DMS114 treated with DMSO at 0.1 percent for 48 hours (cell line): Measurements from ENCODE around the gene AGBL3.

Source experiments
- DNase-seq: peaks from one replicate; lab custom pipeline; 2025; ENCODE audit not compliant: unreplicated experiment; lab: John Stamatoyannopoulos, UW

The AGBL3 gene

GRCh38 chr7:134986363-134987251, at the start of gene AGBL3:
TSS of gene AGBL3 (plus strand) at chr7:134986508. CDS start at chr7:134987934, 1,426 bp downstream.
- peak; percentile 92 for DNase-seq

DNA sequence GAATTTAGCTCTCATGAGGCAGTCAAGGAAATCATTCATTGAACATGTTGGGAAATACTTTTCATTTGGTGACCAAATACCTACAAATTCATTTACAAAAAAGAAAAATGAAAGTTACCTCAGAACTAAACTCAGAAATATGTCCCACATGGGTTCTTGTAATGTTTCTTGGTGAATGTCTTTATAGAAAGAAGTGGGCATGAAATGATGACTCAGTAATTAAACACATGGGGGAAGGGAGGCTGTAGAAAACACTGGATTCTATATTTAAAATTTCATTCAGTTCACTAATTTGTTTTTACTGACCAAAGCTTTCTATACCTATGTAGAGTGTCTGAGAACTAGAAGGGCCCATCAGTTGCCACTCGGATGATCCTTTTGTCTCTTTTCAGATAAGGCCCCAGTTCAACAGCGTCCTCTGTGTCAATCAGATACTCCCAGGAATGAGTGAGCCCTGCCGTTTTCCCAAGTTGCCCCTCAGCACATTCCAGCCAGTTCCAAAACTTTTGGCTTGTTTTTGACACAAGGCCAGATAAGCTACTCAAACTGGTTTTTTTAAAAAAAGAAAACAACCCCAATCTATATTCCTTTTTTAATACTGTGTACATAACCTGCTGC, 49.3 kb upstream of the AGBL3 start:
- no peak for DNase-seq

GRCh38 chr7:134938141-134938540, 48.2 kb upstream of the AGBL3 start:
- no peak for DNase-seq

GRCh38 chr7:134939136-134939535, 47.2 kb upstream of the AGBL3 start:
- no peak for DNase-seq

DNA sequence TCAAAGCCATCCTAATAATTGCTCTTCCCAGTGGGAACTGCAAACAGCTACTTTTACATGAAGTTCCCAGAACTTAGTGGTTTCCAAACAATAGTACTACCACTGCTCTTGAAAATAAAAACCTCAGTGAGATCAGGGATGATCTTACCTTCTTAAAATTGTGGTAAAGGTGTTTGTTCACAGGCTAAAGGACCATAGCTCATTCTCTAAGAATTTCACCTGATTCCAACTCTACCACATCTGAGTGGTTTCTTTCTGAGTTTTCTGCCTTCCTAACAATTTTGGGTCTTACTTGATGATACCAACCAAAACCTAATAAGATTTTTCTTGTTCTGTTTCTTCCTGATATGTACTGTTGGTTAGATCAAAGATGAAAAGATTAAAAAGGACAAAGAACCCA, 45.6 kb upstream of the AGBL3 start:
- DNase-seq = no peak

DNA sequence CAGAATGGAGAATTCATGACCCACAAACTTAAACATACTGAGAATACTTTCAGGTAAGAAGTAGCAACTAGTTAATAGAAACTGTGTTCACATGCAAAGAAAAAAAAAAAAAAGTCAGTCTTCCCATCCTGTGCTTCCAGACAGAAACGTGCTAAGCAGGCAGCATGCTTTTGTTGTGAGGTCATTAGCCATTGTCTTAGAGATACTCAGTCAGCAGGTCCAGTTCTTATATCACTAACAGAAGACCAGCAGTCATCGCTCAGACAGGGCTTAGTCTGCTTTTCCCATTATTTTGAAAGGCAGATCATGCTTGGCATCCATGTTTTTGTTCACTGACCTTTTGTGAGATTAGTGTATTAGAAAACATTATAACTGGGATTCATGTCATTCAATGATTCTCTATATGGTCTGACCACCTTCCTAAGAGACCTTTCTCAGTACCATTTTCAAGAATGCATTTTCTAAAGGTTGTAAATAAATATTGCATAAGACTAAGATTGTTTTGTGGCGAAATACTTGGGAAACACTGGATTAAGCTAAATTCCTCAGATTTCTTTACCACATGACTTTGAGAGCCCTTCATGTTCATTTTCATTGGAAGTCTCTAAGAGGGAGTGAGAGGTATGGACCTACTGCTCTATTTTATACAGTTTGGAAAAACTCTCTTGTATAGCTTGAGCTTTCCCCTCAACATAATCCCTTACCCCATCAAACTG, 45.0 kb upstream of the AGBL3 start:
- no peak for DNase-seq

DNA sequence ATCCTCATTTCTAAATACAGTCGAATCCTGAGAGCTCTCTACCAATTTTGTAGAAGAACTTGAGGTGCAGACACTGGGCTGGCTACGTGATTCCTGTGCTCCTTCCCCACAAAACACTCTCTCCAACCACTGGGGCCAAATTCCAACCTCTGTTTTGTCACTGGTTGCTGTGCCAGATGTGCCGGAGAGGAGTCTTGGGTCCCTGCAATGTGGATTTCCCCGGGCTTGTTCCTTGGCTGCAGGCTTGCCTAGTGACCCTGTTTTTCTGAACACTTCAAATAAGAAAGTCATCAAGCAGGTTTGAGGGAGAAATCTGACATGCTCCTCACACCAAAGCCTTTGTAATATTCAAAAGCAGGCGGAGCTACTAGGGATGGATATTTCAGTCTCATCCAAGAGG, 44.4 kb upstream of the AGBL3 start:
- DNase-seq = no peak

- DNase-seq = no peak
Measured at GRCh38 chr7:134942690-134943466, 43.4 kb upstream of the AGBL3 start.

GRCh38 chr7:134943785-134944400, 42.4 kb upstream of the AGBL3 start:
- peak; percentile 37 for DNase-seq

DNA sequence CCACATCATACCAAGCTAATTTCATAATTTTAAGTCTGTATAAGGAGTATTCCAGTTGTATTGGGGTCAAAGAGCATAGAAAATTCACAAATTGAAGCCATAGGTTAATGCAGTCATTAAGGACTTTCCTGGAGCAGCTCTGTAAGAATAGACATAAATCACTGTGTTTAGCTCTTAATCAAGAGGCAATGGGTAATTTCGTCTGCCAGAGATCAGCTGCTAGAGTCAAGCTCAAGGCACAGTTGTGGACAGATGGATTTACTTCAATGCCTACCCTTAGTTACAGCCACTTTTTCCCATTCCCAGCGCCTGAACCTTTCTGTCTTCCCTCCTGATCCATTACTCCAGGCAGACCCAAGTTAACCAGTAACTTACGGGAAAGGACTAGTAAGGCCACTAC, 40.6 kb upstream of the AGBL3 start:
- no peak for DNase-seq

DNA sequence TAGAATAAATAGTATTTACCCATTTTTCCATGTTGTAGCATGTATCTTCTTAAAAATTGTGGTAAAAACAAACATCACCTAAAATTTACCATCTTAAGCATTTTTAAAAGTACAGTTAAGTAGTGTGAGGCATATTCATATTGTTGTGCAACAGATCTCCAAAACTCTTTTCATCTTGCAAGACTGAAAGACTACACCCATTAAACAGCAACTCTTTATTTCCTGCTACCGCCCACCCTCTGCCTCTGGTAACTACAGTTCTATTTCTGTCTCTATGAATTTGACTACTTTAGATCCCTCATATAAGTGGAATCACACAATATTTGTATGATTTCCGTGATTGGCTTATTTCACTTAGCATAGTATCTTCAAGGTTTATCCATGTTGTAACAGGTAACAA, 40.0 kb upstream of the AGBL3 start:
- no peak for DNase-seq

DNA sequence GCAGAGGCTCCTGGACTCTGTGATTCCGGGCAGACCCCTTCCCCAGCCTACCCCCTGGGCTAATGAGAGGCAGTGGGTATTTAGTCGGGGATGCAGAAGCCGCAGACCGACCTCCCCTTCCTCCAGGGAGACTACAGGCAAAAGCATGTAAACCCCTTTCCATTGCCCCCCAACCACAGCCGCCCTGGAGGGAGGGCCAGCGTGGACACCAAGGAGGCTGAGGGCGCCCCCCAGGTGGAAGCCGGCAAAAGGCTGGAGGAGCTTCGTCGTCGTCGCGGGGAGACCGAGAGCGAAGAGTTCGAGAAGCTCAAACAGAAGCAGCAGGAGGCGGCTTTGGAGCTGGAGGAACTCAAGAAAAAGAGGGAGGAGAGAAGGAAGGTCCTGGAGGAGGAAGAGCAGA, 39.0 kb upstream of the AGBL3 start:
- DNase-seq = no peak

DNA sequence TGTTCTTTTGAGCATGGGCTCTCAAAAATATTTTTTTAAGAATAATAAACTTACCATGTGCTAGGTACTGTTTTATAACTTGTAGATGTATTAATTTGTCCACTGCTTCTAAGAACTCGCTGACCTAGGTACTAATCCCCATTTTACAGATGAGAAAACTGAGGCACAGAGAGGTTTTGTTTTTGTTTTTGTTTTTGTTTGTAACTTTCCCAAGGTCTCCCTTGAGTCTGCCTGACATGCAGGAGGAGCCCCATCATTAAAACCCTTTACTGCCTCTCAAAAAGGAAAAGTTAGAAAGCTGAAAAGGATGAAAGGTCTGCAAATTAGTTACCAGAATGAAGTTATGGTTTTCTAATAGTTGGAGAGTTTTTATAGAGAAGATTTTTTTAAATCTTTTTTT, 38.5 kb upstream of the AGBL3 start:
- DNase-seq = no peak

DNA sequence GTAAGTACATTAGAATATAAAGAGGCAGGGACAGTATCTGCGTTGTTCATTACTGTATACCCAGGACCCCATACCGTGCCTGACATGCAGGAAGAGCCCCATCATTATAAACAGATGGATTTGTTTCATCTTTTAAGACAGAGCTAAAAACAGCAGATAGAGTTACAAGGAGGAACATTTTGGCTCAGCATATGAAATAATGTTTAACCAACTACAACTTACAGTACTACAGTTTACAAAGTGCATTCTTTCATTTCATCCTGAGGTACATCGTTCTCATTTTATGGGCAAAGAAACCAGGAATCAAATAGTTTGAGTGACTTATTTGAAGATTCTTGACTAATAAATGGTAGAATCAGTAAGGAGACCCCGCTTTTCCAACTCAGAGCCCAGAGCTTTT, 38.1 kb upstream of the AGBL3 start:
- DNase-seq = no peak

DNA sequence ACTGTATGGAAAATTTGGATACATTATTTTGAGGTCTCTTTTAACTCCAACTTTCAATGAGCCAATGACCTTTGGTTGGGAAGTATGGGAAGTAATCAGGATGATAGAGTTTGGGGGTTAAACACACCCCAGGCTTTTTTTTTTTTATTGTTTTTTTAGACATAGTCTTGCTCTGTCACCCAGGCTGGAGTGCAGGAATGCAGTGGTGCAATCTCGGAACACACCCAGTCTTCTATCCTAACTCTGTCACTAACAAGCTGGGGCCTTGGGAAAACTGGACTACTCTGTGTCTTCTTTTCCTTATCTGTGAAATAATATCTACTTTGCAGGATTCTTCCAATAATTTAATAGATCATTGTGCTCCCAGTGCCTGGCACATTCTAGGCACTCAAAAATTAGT, 37.6 kb upstream of the AGBL3 start:
- DNase-seq = no peak

GRCh38 chr7:134949171-134949570, 37.1 kb upstream of the AGBL3 start:
- DNase-seq = no peak

DNA sequence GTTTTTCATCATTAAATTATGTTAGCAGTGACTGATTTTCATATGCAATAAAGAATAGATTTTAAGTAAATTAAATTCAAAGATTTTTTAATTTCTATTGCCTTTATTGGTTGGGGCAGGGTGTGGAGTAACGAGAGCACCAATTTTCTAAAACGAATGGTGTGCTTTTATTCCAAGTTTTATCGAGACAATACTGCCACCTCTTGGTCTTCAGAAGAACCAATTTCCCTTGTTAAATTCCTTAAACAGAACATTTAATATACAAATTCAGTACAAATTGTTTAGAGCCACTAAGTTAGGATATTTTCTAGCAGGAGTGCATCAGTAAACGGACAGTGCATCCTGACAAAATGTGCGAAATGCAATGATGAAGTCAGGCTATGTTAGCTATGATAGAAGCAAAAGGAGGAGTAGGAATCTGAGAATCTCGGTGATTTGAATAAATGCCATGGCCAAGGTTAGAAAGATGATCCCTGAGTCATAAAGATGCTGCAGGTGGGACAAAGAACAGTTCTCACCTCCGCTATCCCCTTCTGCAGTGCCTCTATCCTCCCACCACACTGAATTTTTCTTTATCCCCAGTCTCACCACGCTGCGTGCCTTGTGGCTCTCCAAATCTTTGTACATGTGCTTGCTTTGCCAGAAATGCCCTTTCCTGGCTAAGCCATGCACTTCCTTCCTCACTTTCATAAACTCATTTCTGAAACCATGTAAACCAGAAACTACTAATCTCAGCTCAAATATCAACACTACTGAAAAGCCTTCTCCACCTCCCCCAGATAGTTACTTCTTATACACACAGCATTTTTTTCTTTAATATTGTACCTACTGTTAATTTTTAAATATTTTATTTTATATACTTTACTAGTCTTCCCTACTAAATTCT, 31.9 kb upstream of the AGBL3 start:
- peak; percentile 38 for DNase-seq

- DNase-seq = no peak
Measured at GRCh38 chr7:134957005-134957404, 29.3 kb upstream of the AGBL3 start.

- no peak for DNase-seq
Measured at GRCh38 chr7:134959810-134960209, 26.5 kb upstream of the AGBL3 start.
